SK-N-SH (cell line): ENCODE measurements around the gene AAGAB. TPM values are rescaled to one million over a fixed set of nuclear protein-coding genes. Genes with fewer than 3 reads are reported as not detected.

Experiments used
- CTCF ChIA-PET: fragments of 300-600, 350-600 bp; formaldehyde crosslinking; extraction: SDS; loops from one replicate; lab custom pipeline; 2021; lab: Yijun Ruan, JAX
- POLR2A ChIA-PET: fragments of 350-600 bp; sonication (Branson Sonifier 250); formaldehyde crosslinking; extraction: SDS; loops from one replicate; lab custom pipeline; 2020; ENCODE audit warnings: antibody characterized with exemption, inconsistent platforms; lab: Yijun Ruan, JAX
- DNase-seq: peaks from one replicate; pipeline ENCODE4 v3.0.0; 2012
- H2AFZ ChIP-seq: fragments of 200-600 bp; sonication (generic); 2 replicates; pipeline ENCODE4 v1.8.1; 2016; ENCODE audit warnings: antibody characterized with exemption, mild to moderate bottlenecking, low read depth
- H3F3A ChIP-seq: fragments of 200-600 bp; sonication (generic); replicated peaks from 2 replicates; pipeline ENCODE3; 2016; ENCODE audit warnings: antibody characterized with exemption, mild to moderate bottlenecking; ENCODE audit not compliant: insufficient read depth
- H3K27ac ChIP-seq, 2 experiments: fragments of 200-500 bp in 1 of 2; fragments of 200-600 bp in 1 of 2; sonication (Bioruptor generic) in 1 of 2; sonication (generic), shearing (Covaris generic) in 1 of 2; 2 replicates each; pipeline versions ENCODE4 v1.5.1 to v1.6.1; 2014 to 2016; ENCODE audit warnings: low read depth in 2 of 2, inconsistent platforms in 1 of 2, low read length in 1 of 2, mild to moderate bottlenecking in 1 of 2, mixed read lengths in 1 of 2
- H3K27me3 ChIP-seq: fragments of 200-600 bp; sonication (generic), shearing (Covaris generic); 2 replicates; pipeline ENCODE4 v1.6.1; 2016; ENCODE audit warnings: mixed run types; ENCODE audit not compliant: insufficient read depth
- H3K36me3 ChIP-seq, 2 experiments: fragments of 200-500 bp in 1 of 2; fragments of 200-600 bp in 1 of 2; sonication (Bioruptor generic) in 1 of 2; sonication (generic) in 1 of 2; replicated peaks in 1 of 2; 2 replicates each; pipeline versions ENCODE3 to v1.5.1; 2014 to 2016; ENCODE audit warnings: low read length in 1 of 2, mild to moderate bottlenecking in 1 of 2; ENCODE audit not compliant: insufficient read depth in 2 of 2, control insufficient read depth in 1 of 2
- H3K4me1 ChIP-seq, 2 experiments: fragments of 200-500 bp in 1 of 2; fragments of 200-600 bp in 1 of 2; sonication (Bioruptor generic) in 1 of 2; sonication (generic), shearing (Covaris generic) in 1 of 2; 2 replicates each; pipeline versions ENCODE4 v1.5.1 to v1.6.1; 2014 to 2016; ENCODE audit warnings: low read depth in 1 of 2, low read length in 1 of 2, mixed run types in 1 of 2; ENCODE audit not compliant: insufficient read depth in 2 of 2, control insufficient read depth in 1 of 2
- H3K4me2 ChIP-seq: fragments of 200-600 bp; sonication (generic), shearing (Covaris generic); 2 replicates; pipeline ENCODE4 v1.6.1; 2017; ENCODE audit warnings: mixed run types
- H3K4me3 ChIP-seq, 2 experiments: fragments of 200-500 bp in 1 of 2; fragments of 200-600 bp in 1 of 2; sonication (Bioruptor generic) in 1 of 2; sonication (generic), shearing (Covaris generic) in 1 of 2; 2 replicates each; pipeline versions ENCODE4 v1.5.1 to v1.8.1; 2014 to 2016; ENCODE audit warnings: low read depth in 2 of 2, inconsistent platforms in 1 of 2, low read length in 1 of 2, mild to moderate bottlenecking in 1 of 2, mixed read lengths in 1 of 2, moderate library complexity in 1 of 2
- H3K79me2 ChIP-seq: fragments of 200-600 bp; sonication (generic); 2 replicates; pipeline ENCODE4 v1.8.1; 2017; ENCODE audit warnings: mild to moderate bottlenecking; ENCODE audit not compliant: insufficient read depth
- H3K9ac ChIP-seq: fragments of 200-600 bp; sonication (generic); 2 replicates; pipeline ENCODE4 v1.6.1; 2017; ENCODE audit warnings: mixed run types
- H3K9me2 ChIP-seq: fragments of 200-600 bp; sonication (generic); 2 replicates; pipeline ENCODE4 v1.6.1; 2017; ENCODE audit warnings: mixed run types
- H3K9me3 ChIP-seq: fragments of 200-600 bp; sonication (generic); 2 replicates; pipeline ENCODE4 v1.6.1; 2017; ENCODE audit warnings: mixed run types, mild to moderate bottlenecking, moderate library complexity
- H4K20me1 ChIP-seq: fragments of 200-600 bp; sonication (generic); 2 replicates; pipeline ENCODE4 v1.6.1; 2017; ENCODE audit warnings: mild to moderate bottlenecking, mixed run types; ENCODE audit not compliant: insufficient read depth
- ELF1 ChIP-seq: IDR thresholded peaks from 2 replicates; pipeline ENCODE4 v1.4.0; 2012
- EP300 ChIP-seq, 2 experiments: IDR thresholded peaks; 2 replicates each; pipeline versions ENCODE4 v1.4.0 to v1.6.1; 2012; ENCODE audit warnings: borderline replicate concordance in 1 of 2, low read depth in 1 of 2, low read length in 1 of 2
- EZH2phosphoT487 ChIP-seq: fragments of 200-600 bp; sonication (generic); IDR thresholded peaks from 2 replicates; pipeline ENCODE4 v1.6.1; 2017; ENCODE audit warnings: low read depth, mixed run types, mild to moderate bottlenecking, antibody characterized with exemption, moderate library complexity, borderline replicate concordance
- FOSL2 ChIP-seq: IDR thresholded peaks from 2 replicates; pipeline ENCODE4 v1.4.0; 2012; ENCODE audit warnings: low read depth, mild to moderate bottlenecking, moderate library complexity, borderline replicate concordance
- GABPA ChIP-seq: IDR thresholded peaks from 2 replicates; pipeline ENCODE4 v1.4.0; 2012; ENCODE audit warnings: low read depth, mild to moderate bottlenecking
- JUND ChIP-seq: IDR thresholded peaks from 2 replicates; pipeline ENCODE4 v1.4.0; 2012
- MAX ChIP-seq: IDR thresholded peaks from 2 replicates; pipeline ENCODE4 v1.4.0; 2012; ENCODE audit warnings: low read depth
- MXI1 ChIP-seq: IDR thresholded peaks from 2 replicates; pipeline ENCODE4 v1.6.1; 2012; ENCODE audit warnings: mild to moderate bottlenecking, low read depth, low read length, improper control_type of control experiment
- NRF1 ChIP-seq: IDR thresholded peaks from 2 replicates; pipeline ENCODE4 v1.6.1; 2012; ENCODE audit warnings: low read depth, mild to moderate bottlenecking, low read length
- RAD21 ChIP-seq: IDR thresholded peaks from 2 replicates; pipeline ENCODE4 v1.6.1; 2012; ENCODE audit warnings: mild to moderate bottlenecking, low read length
- RCOR1 ChIP-seq: fragments of 150-350 bp; IDR thresholded peaks from 2 replicates; pipeline ENCODE4 v1.6.1; 2017; ENCODE audit warnings: antibody characterized with exemption, low read length
- RXRA ChIP-seq: IDR thresholded peaks from 2 replicates; pipeline ENCODE4 v1.4.0; 2012; ENCODE audit warnings: low read depth, mild to moderate bottlenecking, borderline replicate concordance
- SMC3 ChIP-seq: IDR thresholded peaks from 2 replicates; pipeline ENCODE4 v1.6.1; 2012; ENCODE audit warnings: low read depth, low read length, improper control_type of control experiment
- TAF1 ChIP-seq: IDR thresholded peaks from 2 replicates; pipeline ENCODE4 v1.6.1; 2012; ENCODE audit warnings: low read depth, mild to moderate bottlenecking, low read length, moderate library complexity, borderline replicate concordance
- TCF12 ChIP-seq: IDR thresholded peaks from 2 replicates; pipeline ENCODE4 v1.4.0; 2012
- USF1 ChIP-seq: IDR thresholded peaks from 2 replicates; pipeline ENCODE4 v1.4.0; 2012; ENCODE audit warnings: low read depth, borderline replicate concordance
- YY1 ChIP-seq: IDR thresholded peaks from 2 replicates; pipeline ENCODE4 v1.4.0; 2012; ENCODE audit warnings: low read depth, mild to moderate bottlenecking
- WGBS: methylation state at CpG from one replicate; pipeline ENCODE4 v1.1.6; 2017; ENCODE audit warnings: low lambda C conversion rate; 5-methylcytosine and 5-hydroxymethylcytosine counted together
- polyA plus RNA-seq, 3 experiments: library from polyadenylated mRNA; depleted of rRNA; stranded (reverse); fragments of >200 nt; gene quantifications; 2 replicates each; pipeline ENCODE4 v1.2.3, GENCODE V29; 2012
- TF ChIP-seq, protein P1 (sequence below): fragments of 150-350 bp; IDR thresholded peaks from 2 replicates; pipeline ENCODE4 v1.6.1; 2017; ENCODE audit warnings: antibody characterized with exemption, low read length, low read depth, borderline replicate concordance
- TF ChIP-seq, protein P2 (sequence below): IDR thresholded peaks from 2 replicates; pipeline ENCODE4; 2012

AAGAB gene
- polyA plus RNA-seq, 1 of the 3 experiments (the other 2 are of a cell fraction), result 24.9 TPM

- H3F3A ChIP-seq, result peaks cover 14% of the 10 kb centered on the region
- H3K4me1 ChIP-seq, result peaks cover 14 to 28% of the 10 kb centered on the region in 2 experiments
- H2AFZ ChIP-seq, result no peak overlapping the region
- ChIA-PET CTCF (interaction anchor here (0.7 to 1.7 kb wide), 3 partner anchors 8 to 239 kb away, joined by 3 to 5 read pairs (median 4); no protein-coding TSS in a partner anchor), POLR2A (no interaction called here)
- no peaks in the 10 kb centered on the region for H3K9me2 ChIP-seq
- no peak overlapping the region for H3K4me3 ChIP-seq
- no peak overlapping the region for H3K27ac ChIP-seq
- no peaks in the 10 kb centered on the region for H4K20me1 ChIP-seq
- H3K9ac ChIP-seq, result no peak overlapping the region
- H3K36me3 ChIP-seq, result peaks cover 38% of the 10 kb centered on the region in 2 experiments
- H3K4me2 ChIP-seq, result no peak overlapping the region
- no peak for DNase-seq
- no peak for TF ChIP-seq RCOR1
- TF ChIP-seq USF1, result no peak
- TF ChIP-seq, protein P1, sequence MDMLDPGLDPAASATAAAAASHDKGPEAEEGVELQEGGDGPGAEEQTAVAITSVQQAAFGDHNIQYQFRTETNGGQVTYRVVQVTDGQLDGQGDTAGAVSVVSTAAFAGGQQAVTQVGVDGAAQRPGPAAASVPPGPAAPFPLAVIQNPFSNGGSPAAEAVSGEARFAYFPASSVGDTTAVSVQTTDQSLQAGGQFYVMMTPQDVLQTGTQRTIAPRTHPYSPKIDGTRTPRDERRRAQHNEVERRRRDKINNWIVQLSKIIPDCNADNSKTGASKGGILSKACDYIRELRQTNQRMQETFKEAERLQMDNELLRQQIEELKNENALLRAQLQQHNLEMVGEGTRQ, result no peak
- TF ChIP-seq, protein P2, sequence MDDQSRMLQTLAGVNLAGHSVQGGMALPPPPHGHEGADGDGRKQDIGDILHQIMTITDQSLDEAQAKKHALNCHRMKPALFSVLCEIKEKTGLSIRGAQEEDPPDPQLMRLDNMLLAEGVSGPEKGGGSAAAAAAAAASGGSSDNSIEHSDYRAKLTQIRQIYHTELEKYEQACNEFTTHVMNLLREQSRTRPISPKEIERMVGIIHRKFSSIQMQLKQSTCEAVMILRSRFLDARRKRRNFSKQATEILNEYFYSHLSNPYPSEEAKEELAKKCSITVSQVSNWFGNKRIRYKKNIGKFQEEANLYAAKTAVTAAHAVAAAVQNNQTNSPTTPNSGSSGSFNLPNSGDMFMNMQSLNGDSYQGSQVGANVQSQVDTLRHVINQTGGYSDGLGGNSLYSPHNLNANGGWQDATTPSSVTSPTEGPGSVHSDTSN, result no peak
- no peak for TF ChIP-seq SMC3
- no peak for TF ChIP-seq NRF1
- no peak for TF ChIP-seq EZH2phosphoT487
- no peak for TF ChIP-seq RAD21
- no peak for TF ChIP-seq YY1
- TF ChIP-seq GABPA, result no peak
- no peak for TF ChIP-seq ELF1
- no peak for TF ChIP-seq FOSL2
- no peak for TF ChIP-seq JUND
- no peak for TF ChIP-seq TAF1
- peaks cover 5% of the 10 kb centered on the region; the same call in 1 of the 2 replicates for H3K79me2 ChIP-seq
- 94% methylated on average over 6 of the region's 6 CpGs for WGBS
- H3K27me3 ChIP-seq, result no peaks in the 10 kb centered on the region
- no peaks in the 10 kb centered on the region for H3K9me3 ChIP-seq
Measured at GRCh38 chr15:67186226-67186649, 68.2 kb downstream of the AAGAB start.

- POLR2A ChIA-PET, result no interaction called here
- H3K4me1 ChIP-seq, result peaks cover 14 to 29% of the 10 kb centered on the region in 2 experiments
- no peak overlapping the region for H3K9ac ChIP-seq
- TF ChIP-seq RXRA, result no peak
- no peak for TF ChIP-seq TCF12
- TF ChIP-seq FOSL2, result no peak
- no peak for TF ChIP-seq EP300 (IDR thresholded peaks at IDR 0.05; ENCODE audit: borderline replicate concordance in 1 of 2, low read depth in 1 of 2, low read length in 1 of 2)
- TF ChIP-seq, protein P2, result no peak
- TF ChIP-seq USF1, result no peak
- no peak for TF ChIP-seq YY1
- no peak for TF ChIP-seq RAD21
- no peak for TF ChIP-seq MAX
- TF ChIP-seq SMC3, result no peak
- TF ChIP-seq ELF1, result no peak
- no peak for TF ChIP-seq MXI1
Measured at GRCh38 chr15:67185621-67186225, 68.7 kb downstream of the AAGAB start.

More at GRCh38 chr15:67185621-67186225, 68.7 kb downstream of the AAGAB start:
- Histone ChIP-seq H3K27ac (no peak overlapping the region), H3K4me3 (no peak overlapping the region), H4K20me1 (no peaks in the 10 kb centered on the region), H3K9me3 (no peaks in the 10 kb centered on the region), H3K79me2 (peaks cover 5% of the 10 kb centered on the region; the same call in 1 of the 2 replicates), H3F3A (peaks cover 14% of the 10 kb centered on the region), H3K27me3 (no peaks in the 10 kb centered on the region), H3K9me2 (no peaks in the 10 kb centered on the region), H2AFZ (no peak overlapping the region), H3K4me2 (no peak overlapping the region), H3K36me3 (peaks cover 33 to 35% of the 10 kb centered on the region in 2 experiments)
- 98% methylated on average over 7 of the region's 9 CpGs for WGBS
- CTCF ChIA-PET, result interaction anchor here (1.7 kb wide), 1 partner anchor 239 kb away, joined by 5 read pairs; no protein-coding TSS in a partner anchor
- DNase-seq, result no peak
